GM20000 (cell line): Measurements from ENCODE around the gene CDK5R1.

Experiments used
- DNase-seq: peaks from one replicate; pipeline ENCODE4 v3.0.0; 2012; ENCODE audit warnings: low spot score
- CTCF ChIP-seq: IDR thresholded peaks from 2 replicates; pipeline ENCODE4 v1.5.1; 2012; ENCODE audit warnings: mild to moderate bottlenecking, control low read depth; ENCODE audit errors: extremely low read depth, missing control alignments

The CDK5R1 gene

GRCh38 chr17:32527146-32527545 lies 40.4 kb downstream of the CDK5R1 start:
- TF ChIP-seq CTCF: no peak
- DNase-seq: no peak

GRCh38 chr17:32528825-32529224 lies 42.0 kb downstream of the CDK5R1 start:
- TF ChIP-seq CTCF: no peak
- no peak for DNase-seq

- no peak for DNase-seq
- no peak for TF ChIP-seq CTCF
Measured at GRCh38 chr17:32529604-32530003, 42.8 kb downstream of the CDK5R1 start.

DNA sequence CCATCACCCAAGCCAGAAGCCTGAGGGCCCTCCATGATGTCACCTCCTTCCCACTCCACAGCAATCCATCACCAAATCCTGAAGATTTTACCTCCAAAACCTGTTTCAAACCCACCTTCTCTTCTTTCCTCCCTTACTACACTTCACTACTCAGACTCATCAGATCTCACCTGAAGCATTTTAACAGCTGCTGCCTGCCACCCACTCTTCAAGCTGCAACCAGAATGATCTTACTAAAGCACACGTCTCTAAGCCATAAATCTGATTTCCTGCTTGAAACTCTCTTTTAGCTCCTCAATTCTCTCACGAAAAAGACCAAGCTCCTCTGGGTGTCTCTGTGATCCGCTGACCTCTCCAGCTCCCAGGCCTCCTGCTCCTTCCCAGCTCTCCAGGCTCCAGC lies 46.5 kb downstream of the CDK5R1 start:
- no peak for TF ChIP-seq CTCF
- DNase-seq: no peak

GRCh38 chr17:32536736-32537643 lies 50.2 kb downstream of the CDK5R1 start:
- no peak for DNase-seq
- TF ChIP-seq CTCF: no peak
